ENCODE results near the gene SPCS3. TPM values are rescaled to one million over a fixed set of nuclear protein-coding genes. Genes with fewer than 3 reads are reported as not detected.
"Not testable (repeated sequence)": the region's sequence is repeated elsewhere in the genome, so short reads cannot be mapped to it uniquely, and the experiment has no call there.

The SPCS3 gene
- total RNA-seq, 1 donor from 2014 or later: 106 TPM

DNA sequence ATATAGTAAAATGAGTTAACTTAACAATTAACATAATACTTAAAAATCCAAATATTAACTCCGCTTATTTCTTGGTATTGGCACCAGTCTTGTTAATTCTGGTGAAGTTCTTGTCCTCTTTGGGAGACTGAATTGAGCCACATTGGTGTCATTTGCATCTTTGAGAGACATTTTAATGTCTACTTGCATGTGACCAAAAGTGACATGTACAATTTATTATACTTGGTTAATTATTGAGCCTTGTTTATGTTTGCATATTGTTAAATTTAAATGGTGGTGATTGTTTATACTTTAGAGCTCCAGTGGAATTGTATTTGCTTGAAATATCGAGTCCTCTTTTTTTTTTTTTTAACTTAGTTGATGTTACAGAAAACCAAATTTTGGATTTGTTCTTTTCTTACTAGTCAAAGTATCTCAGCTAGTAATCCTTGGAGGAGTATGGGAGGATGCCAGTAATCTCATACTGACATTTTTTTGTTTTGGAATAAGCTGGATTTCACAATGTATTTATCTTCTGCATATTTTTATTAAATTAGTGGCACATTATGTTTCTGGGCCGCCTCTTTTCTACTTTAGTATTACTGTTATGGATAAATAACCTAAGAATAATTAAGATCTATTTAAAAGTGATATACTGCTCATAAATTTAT is 3.9 kb downstream of the SPCS3 start:
- TF ChIP-seq, protein P1, sequence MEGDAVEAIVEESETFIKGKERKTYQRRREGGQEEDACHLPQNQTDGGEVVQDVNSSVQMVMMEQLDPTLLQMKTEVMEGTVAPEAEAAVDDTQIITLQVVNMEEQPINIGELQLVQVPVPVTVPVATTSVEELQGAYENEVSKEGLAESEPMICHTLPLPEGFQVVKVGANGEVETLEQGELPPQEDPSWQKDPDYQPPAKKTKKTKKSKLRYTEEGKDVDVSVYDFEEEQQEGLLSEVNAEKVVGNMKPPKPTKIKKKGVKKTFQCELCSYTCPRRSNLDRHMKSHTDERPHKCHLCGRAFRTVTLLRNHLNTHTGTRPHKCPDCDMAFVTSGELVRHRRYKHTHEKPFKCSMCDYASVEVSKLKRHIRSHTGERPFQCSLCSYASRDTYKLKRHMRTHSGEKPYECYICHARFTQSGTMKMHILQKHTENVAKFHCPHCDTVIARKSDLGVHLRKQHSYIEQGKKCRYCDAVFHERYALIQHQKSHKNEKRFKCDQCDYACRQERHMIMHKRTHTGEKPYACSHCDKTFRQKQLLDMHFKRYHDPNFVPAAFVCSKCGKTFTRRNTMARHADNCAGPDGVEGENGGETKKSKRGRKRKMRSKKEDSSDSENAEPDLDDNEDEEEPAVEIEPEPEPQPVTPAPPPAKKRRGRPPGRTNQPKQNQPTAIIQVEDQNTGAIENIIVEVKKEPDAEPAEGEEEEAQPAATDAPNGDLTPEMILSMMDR (conservative IDR thresholded peaks at IDR 0.05): no peak
- Mint-ChIP-seq H3K36me3 (peaks cover 6% of the 10 kb centered on the region), H3K9me3 (no peaks in the 10 kb centered on the region), H3K27ac (no peak overlapping the region), H3K27me3 (no peaks in the 10 kb centered on the region), H3K4me3 (no peak overlapping the region), H3K4me1 (ENCODE audit: unreplicated experiment) (peaks cover 18% of the 10 kb centered on the region)
- DNase-seq (ENCODE audit: extremely low spot score, unreplicated experiment): no peak

DNA sequence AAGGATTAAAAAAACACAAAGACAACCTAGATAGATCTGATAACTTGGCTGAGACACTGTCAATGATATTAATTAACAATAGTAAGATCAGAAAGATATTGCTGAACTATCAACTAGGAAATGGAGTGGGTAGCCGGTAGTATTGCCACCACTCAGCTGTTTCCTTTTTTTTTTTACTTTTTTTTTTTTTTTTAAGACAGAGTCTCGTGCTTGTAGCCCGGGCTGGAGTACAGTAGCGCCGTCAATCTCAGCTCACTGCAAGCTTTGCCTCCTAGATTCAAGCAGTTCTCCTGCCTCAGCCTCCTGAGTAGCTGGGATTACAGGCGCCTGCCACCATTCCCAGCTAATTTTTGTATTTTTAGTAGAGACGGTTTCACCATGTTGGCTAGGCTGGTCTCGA is 5.1 kb downstream of the SPCS3 start:
- H3K27me3 Mint-ChIP-seq: not testable (repeated sequence)

DNA sequence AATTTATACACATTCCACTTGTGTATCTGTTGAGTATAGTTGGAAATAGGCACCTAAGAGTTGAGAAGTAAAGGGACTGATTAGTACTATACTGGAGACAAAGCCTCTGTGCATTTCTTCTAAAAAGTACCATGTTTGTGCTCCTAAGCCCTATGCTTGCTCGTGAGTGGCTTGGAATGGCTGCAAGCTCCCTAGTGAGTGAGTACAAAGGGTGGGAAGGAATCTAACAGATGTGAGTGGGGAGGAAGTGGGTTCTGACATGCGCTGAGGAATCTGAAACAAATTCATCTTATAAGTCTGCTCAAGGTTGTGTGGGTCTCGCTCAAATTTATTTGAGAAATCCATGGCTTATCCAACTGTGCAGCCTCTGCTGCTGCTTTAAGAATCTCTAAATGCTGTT is 13.3 kb downstream of the SPCS3 start:
- H3K27me3 Mint-ChIP-seq: no peaks in the 10 kb centered on the region
- no peak overlapping the region for H3K4me3 Mint-ChIP-seq
- TF ChIP-seq, protein P1 (conservative IDR thresholded peaks at IDR 0.05): no peak
- peaks cover 10% of the 10 kb centered on the region for H3K36me3 Mint-ChIP-seq
- no peaks in the 10 kb centered on the region for H3K9me3 Mint-ChIP-seq
- DNase-seq (ENCODE audit: extremely low spot score, unreplicated experiment): no peak
- H3K27ac Mint-ChIP-seq: no peak overlapping the region
- peaks cover 17% of the 10 kb centered on the region for H3K4me1 Mint-ChIP-seq (ENCODE audit: unreplicated experiment)

More for the DNA sequence above, 5.1 kb downstream of the SPCS3 start:
- H3K9me3 Mint-ChIP-seq; H3K27ac Mint-ChIP-seq; H3K36me3 Mint-ChIP-seq; DNase-seq (ENCODE audit: extremely low spot score, unreplicated experiment); H3K4me3 Mint-ChIP-seq: not testable (repeated sequence)
- H3K4me1 Mint-ChIP-seq (ENCODE audit: unreplicated experiment): peaks cover 18% of the 10 kb centered on the region

DNA sequence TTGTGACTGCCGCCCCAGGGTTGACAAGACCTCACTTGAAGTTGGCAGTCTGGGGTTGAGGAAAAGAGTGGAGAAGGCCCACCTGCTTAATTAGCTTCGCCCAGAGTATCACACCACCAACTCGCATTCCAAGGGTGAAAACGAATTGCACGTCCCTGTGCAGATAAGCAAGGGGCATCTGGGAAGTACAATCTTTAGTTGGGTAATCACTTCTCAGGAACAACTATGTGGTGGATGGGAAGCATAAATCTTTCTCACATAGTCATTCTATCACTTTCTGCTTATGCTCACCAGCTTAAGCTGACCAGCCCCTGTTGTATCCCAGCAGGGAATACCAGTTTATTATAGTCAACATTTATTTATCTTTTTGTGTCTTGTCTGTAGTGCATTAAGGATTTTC is 14.3 kb downstream of the SPCS3 start:
- Mint-ChIP-seq H3K4me1 (ENCODE audit: unreplicated experiment) (peaks cover 17% of the 10 kb centered on the region), H3K36me3 (peaks cover 10% of the 10 kb centered on the region), H3K4me3 (no peak overlapping the region), H3K27me3 (no peaks in the 10 kb centered on the region), H3K27ac (no peak overlapping the region), H3K9me3 (no peaks in the 10 kb centered on the region)
- TF ChIP-seq, protein P1 (conservative IDR thresholded peaks at IDR 0.05): no peak
- DNase-seq (ENCODE audit: extremely low spot score, unreplicated experiment): no peak

DNA sequence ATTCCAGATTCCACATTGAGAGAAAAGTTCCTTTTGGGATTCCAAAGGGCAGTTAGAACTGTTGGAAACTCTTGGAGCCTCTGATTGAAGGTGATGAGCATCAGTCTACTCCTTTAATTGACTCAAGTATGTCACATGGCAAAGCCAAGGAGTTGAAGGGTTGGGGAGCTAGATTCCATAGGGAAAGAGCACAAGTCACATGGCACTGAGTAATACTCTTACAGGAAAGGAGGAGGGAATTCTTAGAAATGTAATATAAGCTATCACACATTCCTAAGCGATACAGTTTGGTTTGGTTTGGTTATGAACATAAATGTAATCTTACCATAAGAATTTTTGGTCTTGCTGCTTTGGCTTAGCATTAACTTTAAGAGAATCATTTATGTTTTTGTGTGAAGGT is 15.7 kb downstream of the SPCS3 start:
- H3K36me3 Mint-ChIP-seq: peaks cover 10% of the 10 kb centered on the region
- H3K27me3 Mint-ChIP-seq: no peaks in the 10 kb centered on the region
- no peaks in the 10 kb centered on the region for H3K9me3 Mint-ChIP-seq

More for the DNA sequence above, 15.7 kb downstream of the SPCS3 start:
- H3K4me1 Mint-ChIP-seq (ENCODE audit: unreplicated experiment): peaks cover 17% of the 10 kb centered on the region
- no peak overlapping the region for H3K4me3 Mint-ChIP-seq
- DNase-seq (ENCODE audit: extremely low spot score, unreplicated experiment): no peak
- TF ChIP-seq, protein P1 (conservative IDR thresholded peaks at IDR 0.05): no peak
- no peak overlapping the region for H3K27ac Mint-ChIP-seq
